ENCODE results near the gene MNAT1. TPM values are rescaled to one million over a fixed set of nuclear protein-coding genes. Genes with fewer than 3 reads are reported as not detected.
"Not testable (repeated sequence)": the region's sequence is repeated elsewhere in the genome, so short reads cannot be mapped to it uniquely, and the experiment has no call there.

Gene MNAT1
- total RNA-seq, 2 donors from 2014 or later: 25.3 to 34.6 TPM

- DNase-seq (ENCODE audit: low spot score): no peak
- intact Hi-C loops (cut with DNase I): no loop called here
Observed at GRCh38 chr14:60861545-60862140, 127.1 kb downstream of the MNAT1 start.

GRCh38 chr14:60862283-60862682 is 127.7 kb downstream of the MNAT1 start:
- intact Hi-C loops (cut with DNase I): no loop called here
- DNase-seq (ENCODE audit: low spot score): no peak

GRCh38 chr14:60863249-60863648 is 128.7 kb downstream of the MNAT1 start:
- intact Hi-C loops (cut with DNase I): no loop called here
- no peak for DNase-seq (ENCODE audit: low spot score)

GRCh38 chr14:60865378-60866127 is 131.0 kb downstream of the MNAT1 start:
- DNase-seq (ENCODE audit: low spot score): no peak
- intact Hi-C loops (cut with DNase I): no loop called here

- DNase-seq (ENCODE audit: low spot score): no peak
- intact Hi-C loops (cut with DNase I): no loop called here
Observed at GRCh38 chr14:60867503-60868172, 133.1 kb downstream of the MNAT1 start.

GRCh38 chr14:60878121-60878520 is 143.6 kb downstream of the MNAT1 start:
- intact Hi-C loops (cut with DNase I): no loop called here
- DNase-seq (ENCODE audit: low spot score): no peak

- DNase-seq (ENCODE audit: low spot score): no peak
- intact Hi-C loops (cut with DNase I): no loop called here
Observed at GRCh38 chr14:60878536-60878935, 144.0 kb downstream of the MNAT1 start.

GRCh38 chr14:60882219-60882618 is 147.7 kb downstream of the MNAT1 start:
- no peak for DNase-seq (ENCODE audit: low spot score)
- intact Hi-C loops (cut with DNase I): no loop called here

GRCh38 chr14:60884134-60884533 is 149.6 kb downstream of the MNAT1 start:
- intact Hi-C loops (cut with DNase I): no loop called here
- no peak for DNase-seq (ENCODE audit: low spot score)

GRCh38 chr14:60890636-60891035 is 156.1 kb downstream of the MNAT1 start:
- DNase-seq (ENCODE audit: low spot score); intact Hi-C loops (cut with DNase I): not testable (repeated sequence)

- intact Hi-C loops (cut with DNase I): no loop called here
- DNase-seq (ENCODE audit: low spot score): no peak
Observed at GRCh38 chr14:60893911-60894310, 159.3 kb downstream of the MNAT1 start.

GRCh38 chr14:60904381-60904780 is 169.8 kb downstream of the MNAT1 start:
- no peak for DNase-seq (ENCODE audit: low spot score)
- intact Hi-C loops (cut with DNase I): no loop called here

GRCh38 chr14:60905923-60906322 is 171.4 kb downstream of the MNAT1 start:
- intact Hi-C loops (cut with DNase I): loop anchor here in 1 of 2 donors (2.0 kb wide), 1 partner anchor 15 kb away; no protein-coding TSS in a partner anchor
- DNase-seq (ENCODE audit: low spot score): no peak

- DNase-seq (ENCODE audit: low spot score): no peak
Observed at GRCh38 chr14:60915781-60916180, 181.2 kb downstream of the MNAT1 start.

GRCh38 chr14:60922050-60922449 is 187.5 kb downstream of the MNAT1 start:
- DNase-seq (ENCODE audit: low spot score): no peak

More at GRCh38 chr14:60915781-60916180, 181.2 kb downstream of the MNAT1 start:
- intact Hi-C loops (cut with DNase I): no loop called here

GRCh38 chr14:60925286-60925685 is 190.7 kb downstream of the MNAT1 start:
- intact Hi-C loops (cut with DNase I): no loop called here
- no peak for DNase-seq (ENCODE audit: low spot score)

More at GRCh38 chr14:60922050-60922449, 187.5 kb downstream of the MNAT1 start:
- intact Hi-C loops (cut with DNase I): no loop called here

- intact Hi-C loops (cut with DNase I): no loop called here
- no peak for DNase-seq (ENCODE audit: low spot score)
Observed at GRCh38 chr14:60926002-60926401, 191.4 kb downstream of the MNAT1 start.

- intact Hi-C loops (cut with DNase I): no loop called here
- DNase-seq (ENCODE audit: low spot score): no peak
Observed at GRCh38 chr14:60931218-60931617, 196.7 kb downstream of the MNAT1 start.

GRCh38 chr14:60933920-60934655 is 199.5 kb downstream of the MNAT1 start:
- intact Hi-C loops (cut with DNase I): no loop called here
- DNase-seq (ENCODE audit: low spot score): no peak

- intact Hi-C loops (cut with DNase I): no loop called here
- no peak for DNase-seq (ENCODE audit: low spot score)
Observed at GRCh38 chr14:60935319-60935718, 200.8 kb downstream of the MNAT1 start.

Data from posterior vena cava (tissue), 2 donors.